HEK293 (cell line): ENCODE results near the gene ANGPTL8.

Experiments
- CTCF ChIA-PET: fragments of 350-600 bp; formaldehyde crosslinking; extraction: SDS; loops from one replicate; lab custom pipeline; 2021; ENCODE audit warnings: antibody characterized with exemption; lab: Yijun Ruan, JAX
- POLR2A ChIA-PET: fragments of 300-600 bp; formaldehyde crosslinking; extraction: SDS; loops from one replicate; lab custom pipeline; 2020; ENCODE audit warnings: antibody characterized with exemption, inconsistent platforms; lab: Yijun Ruan, JAX
- H3K27ac ChIP-seq: fragments of 200-500 bp; sonication (Bioruptor generic); 2 replicates; pipeline ENCODE4 v1.5.1; 2014; ENCODE audit warnings: low read depth, low read length, control low read depth, inconsistent platforms; ENCODE audit errors: extremely low read depth
- H3K36me3 ChIP-seq, 2 experiments: fragments of 200-500 bp in 1 of 2; sonication (Bioruptor generic) in 1 of 2; 1 replicate in 1 of 2; 2 replicates in 1 of 2; pipeline ENCODE4 v1.5.1; 2014 to 2017; ENCODE audit warnings: inconsistent platforms in 2 of 2, low read length in 2 of 2; ENCODE audit not compliant: control insufficient read depth in 2 of 2, insufficient read depth in 1 of 2
- H3K4me1 ChIP-seq: fragments of 200-500 bp; sonication (Bioruptor generic); 2 replicates; pipeline ENCODE4 v1.5.1; 2014; ENCODE audit warnings: mild to moderate bottlenecking, low read length, inconsistent platforms; ENCODE audit not compliant: control insufficient read depth, insufficient read depth
- H3K4me3 ChIP-seq: 2 replicates; pipeline ENCODE4 v1.5.1; 2011; ENCODE audit warnings: low read depth, mild to moderate bottlenecking, control low read depth, low read length, moderate library complexity
- H3K9me3 ChIP-seq: fragments of 200-500 bp; sonication (Bioruptor generic); 2 replicates; pipeline ENCODE4 v1.5.1; 2014; ENCODE audit warnings: low read depth, low read length, inconsistent platforms; ENCODE audit not compliant: control insufficient read depth, insufficient read depth
- HOXC10 ChIP-seq: sonication (generic); formaldehyde crosslinking; IDR thresholded peaks from 2 replicates; pipeline ENCODE4 v1.8.1; 2023; ENCODE audit warnings: mild to moderate bottlenecking, missing genetic modification reagents
- HOXD13 ChIP-seq: sonication (generic); formaldehyde crosslinking; IDR thresholded peaks from 2 replicates; pipeline ENCODE4 v1.8.0; 2022; ENCODE audit warnings: missing genetic modification reagents, borderline replicate concordance
- KLF7 ChIP-seq: fragments of 450-650 bp; formaldehyde crosslinking; IDR thresholded peaks from 2 replicates; pipeline ENCODE4 v1.5.1; 2016; ENCODE audit warnings: missing biosample characterization, missing genetic modification characterization, borderline replicate concordance
- ZNF10 ChIP-seq: fragments of 450-650 bp; formaldehyde crosslinking; IDR thresholded peaks from 2 replicates; pipeline ENCODE4 v1.5.1; 2017; ENCODE audit warnings: missing biosample characterization, missing genetic modification characterization
- ZNF121 ChIP-seq: fragments of 450-650 bp; formaldehyde crosslinking; IDR thresholded peaks from 2 replicates; pipeline ENCODE4 v1.5.1; 2016; ENCODE audit warnings: missing biosample characterization, missing genetic modification characterization
- ZNF146 ChIP-seq: fragments of 450-650 bp; formaldehyde crosslinking; IDR thresholded peaks from 2 replicates; pipeline ENCODE4 v1.5.1; 2016; ENCODE audit warnings: missing biosample characterization, missing genetic modification characterization
- ZNF169 ChIP-seq: fragments of 450-650 bp; formaldehyde crosslinking; IDR thresholded peaks from 2 replicates; pipeline ENCODE4 v1.5.1; 2016; ENCODE audit warnings: missing biosample characterization, missing genetic modification characterization
- ZNF211 ChIP-seq: fragments of 450-650 bp; formaldehyde crosslinking; IDR thresholded peaks from 2 replicates; pipeline ENCODE4 v1.5.1; 2016; ENCODE audit warnings: low read depth, missing biosample characterization, missing genetic modification characterization
- ZNF274 ChIP-seq, 2 experiments: fragments of 200-500 bp in 1 of 2; fragments of 450-650 bp in 1 of 2; sonication (Bioruptor generic) in 1 of 2; formaldehyde crosslinking in 1 of 2; IDR thresholded peaks; 2 replicates each; pipeline versions ENCODE4 v1.5.1 to v1.6.1; 2014 to 2016; ENCODE audit warnings: borderline replicate concordance in 1 of 2, inconsistent platforms in 1 of 2, low read length in 1 of 2, missing biosample characterization in 1 of 2, missing genetic modification characterization in 1 of 2
- ZNF341 ChIP-seq: fragments of 450-650 bp; formaldehyde crosslinking; IDR thresholded peaks from 2 replicates; pipeline ENCODE4; 2016; ENCODE audit warnings: low read depth, missing biosample characterization, missing genetic modification characterization
- ZNF366 ChIP-seq: fragments of 450-650 bp; formaldehyde crosslinking; conservative IDR thresholded peaks from 2 replicates; pipeline ENCODE4 v1.5.1; 2016; ENCODE audit warnings: missing biosample characterization, missing genetic modification characterization
- ZNF48 ChIP-seq: fragments of 450-650 bp; formaldehyde crosslinking; IDR thresholded peaks from 2 replicates; pipeline ENCODE4 v1.5.1; 2016; ENCODE audit warnings: missing biosample characterization, missing genetic modification characterization
- ZNF510 ChIP-seq: fragments of 450-650 bp; formaldehyde crosslinking; IDR thresholded peaks from 2 replicates; pipeline ENCODE4 v1.5.1; 2018; ENCODE audit warnings: mild to moderate bottlenecking, missing genetic modification characterization, missing biosample characterization; ENCODE audit not compliant: insufficient replicate concordance
- ZNF514 ChIP-seq: fragments of 450-650 bp; formaldehyde crosslinking; IDR thresholded peaks from 2 replicates; pipeline ENCODE4 v1.5.1; 2016; ENCODE audit warnings: missing biosample characterization, missing genetic modification characterization
- ZNF558 ChIP-seq: fragments of 450-650 bp; formaldehyde crosslinking; IDR thresholded peaks from 2 replicates; pipeline ENCODE4 v1.5.1; 2016; ENCODE audit warnings: missing biosample characterization, missing genetic modification characterization
- ZNF623 ChIP-seq: fragments of 450-650 bp; formaldehyde crosslinking; IDR thresholded peaks from 2 replicates; pipeline ENCODE4 v1.5.1; 2016; ENCODE audit warnings: missing biosample characterization, missing genetic modification characterization
- ZNF677 ChIP-seq: fragments of 450-650 bp; IDR thresholded peaks from 2 replicates; pipeline ENCODE4 v1.5.0; 2018; ENCODE audit warnings: missing biosample characterization, mild to moderate bottlenecking, missing genetic modification characterization, moderate library complexity
- ZNF768 ChIP-seq: fragments of 450-650 bp; formaldehyde crosslinking; IDR thresholded peaks from 2 replicates; pipeline ENCODE4 v1.5.1; 2018; ENCODE audit warnings: missing biosample characterization, mild to moderate bottlenecking, missing genetic modification characterization
- ZNF792 ChIP-seq: fragments of 450-650 bp; formaldehyde crosslinking; IDR thresholded peaks from 2 replicates; pipeline ENCODE4 v1.5.1; 2016; ENCODE audit warnings: missing biosample characterization, missing genetic modification characterization
- TF ChIP-seq, protein P1 (sequence below): fragments of 450-650 bp; formaldehyde crosslinking; IDR thresholded peaks from 2 replicates; pipeline ENCODE4 v1.5.1; 2016; ENCODE audit warnings: missing biosample characterization, missing genetic modification characterization
- TF ChIP-seq, protein P2 (sequence below): fragments of 450-650 bp; formaldehyde crosslinking; IDR thresholded peaks from 2 replicates; pipeline ENCODE4 v1.5.1; 2016; ENCODE audit warnings: missing biosample characterization, missing genetic modification characterization
- TF ChIP-seq, protein P3 (sequence below): fragments of 450-650 bp; formaldehyde crosslinking; IDR thresholded peaks from 2 replicates; pipeline ENCODE4 v1.5.1; 2017; ENCODE audit warnings: missing biosample characterization, missing genetic modification characterization

Gene ANGPTL8

DNA sequence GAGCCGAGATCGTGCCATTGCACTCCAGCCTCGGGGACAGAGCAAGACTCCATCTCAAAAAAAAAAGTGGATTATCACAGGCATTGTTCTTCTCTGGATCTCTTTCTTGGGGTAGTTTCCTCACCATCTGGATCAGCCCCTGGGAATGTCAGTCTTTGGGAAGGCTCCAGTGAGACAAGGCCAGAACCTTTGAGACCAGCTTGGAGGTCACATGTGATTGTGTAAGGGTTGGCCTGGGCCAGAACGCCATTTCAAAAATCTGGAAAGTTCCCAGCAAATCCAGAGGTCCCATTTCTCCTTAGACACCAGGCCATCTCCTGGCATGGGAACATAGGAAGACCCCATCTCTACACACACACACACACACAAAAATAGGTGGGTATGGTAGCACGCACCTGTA lies 14.2 kb upstream of the ANGPTL8 start:
- H3K4me1 ChIP-seq = no peaks in the 10 kb centered on the region
- ChIA-PET CTCF (interaction anchor here (1.1 kb wide), 1 partner anchor 17 kb away, joined by 4 read pairs; no protein-coding TSS in a partner anchor), POLR2A (no interaction called here)
- no peak overlapping the region for H3K4me3 ChIP-seq
- H3K36me3 ChIP-seq = peaks cover 0 to 24% of the 10 kb centered on the region in 2 experiments; a peak in 1 of 3 replicates
- no peak for TF ChIP-seq ZNF514 (tag by site-specific recombination)
- no peak for TF ChIP-seq ZNF792 (tag by site-specific recombination)
- TF ChIP-seq HOXD13 (CRISPR knock-in tag) = no peak
- TF ChIP-seq HOXC10 = no peak
- TF ChIP-seq KLF7 (tag by site-specific recombination) = no peak
- no peak for TF ChIP-seq ZNF366 (tag by site-specific recombination)
- TF ChIP-seq ZNF768 (tag by site-specific recombination) = no peak
- TF ChIP-seq, protein P1, sequence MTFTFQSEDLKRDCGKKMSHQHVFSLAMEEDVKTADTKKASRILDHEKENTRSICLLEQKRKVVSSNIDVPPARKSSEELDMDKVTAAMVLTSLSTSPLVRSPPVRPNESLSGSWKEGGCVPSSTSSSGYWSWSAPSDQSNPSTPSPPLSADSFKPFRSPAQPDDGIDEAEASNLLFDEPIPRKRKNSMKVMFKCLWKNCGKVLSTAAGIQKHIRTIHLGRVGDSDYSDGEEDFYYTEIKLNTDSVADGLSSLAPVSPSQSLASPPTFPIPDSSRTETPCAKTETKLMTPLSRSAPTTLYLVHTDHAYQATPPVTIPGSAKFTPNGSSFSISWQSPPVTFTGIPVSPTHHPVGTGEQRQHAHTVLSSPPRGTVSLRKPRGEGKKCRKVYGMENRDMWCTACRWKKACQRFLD (tag by site-specific recombination) = no peak
- no peak for TF ChIP-seq ZNF211 (tag by site-specific recombination)
- TF ChIP-seq ZNF558 = no peak
- no peak for TF ChIP-seq ZNF169 (tag by site-specific recombination)
- no peak for TF ChIP-seq ZNF10 (tag by site-specific recombination)
- no peak for TF ChIP-seq ZNF510
- TF ChIP-seq ZNF48 (tag by site-specific recombination) = no peak
- TF ChIP-seq ZNF677 (tag by site-specific recombination) = no peak
- H3K9me3 ChIP-seq = no peaks in the 10 kb centered on the region
- H3K27ac ChIP-seq = no peak overlapping the region

DNA sequence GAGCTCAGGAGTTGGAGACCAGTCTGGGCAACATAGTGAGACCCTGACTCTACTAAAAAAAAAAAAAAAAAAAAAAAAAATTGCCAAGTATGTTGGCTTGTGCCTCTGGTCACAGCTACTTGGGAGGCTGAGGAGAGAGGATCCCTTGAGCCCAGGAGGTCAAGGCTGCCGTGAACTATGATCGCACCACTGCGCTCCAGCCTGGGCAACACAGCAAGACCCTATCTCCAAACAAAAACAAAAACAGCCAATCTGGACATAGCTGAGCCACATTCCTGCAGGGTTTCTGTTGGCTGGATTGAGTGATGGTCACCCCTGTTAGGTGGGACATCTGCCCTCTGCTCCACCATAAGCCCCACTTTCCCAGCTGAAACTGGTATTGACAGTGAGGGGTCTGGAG lies 13.6 kb upstream of the ANGPTL8 start:
- CTCF ChIA-PET = interaction anchor here (0.5 to 1.8 kb wide), 4 partner anchors 16 to 361 kb away, joined by 3 to 5 read pairs (median 4); no protein-coding TSS in a partner anchor
- TF ChIP-seq ZNF121 (tag by site-specific recombination) = peak; percentile 83
- TF ChIP-seq, protein P2, sequence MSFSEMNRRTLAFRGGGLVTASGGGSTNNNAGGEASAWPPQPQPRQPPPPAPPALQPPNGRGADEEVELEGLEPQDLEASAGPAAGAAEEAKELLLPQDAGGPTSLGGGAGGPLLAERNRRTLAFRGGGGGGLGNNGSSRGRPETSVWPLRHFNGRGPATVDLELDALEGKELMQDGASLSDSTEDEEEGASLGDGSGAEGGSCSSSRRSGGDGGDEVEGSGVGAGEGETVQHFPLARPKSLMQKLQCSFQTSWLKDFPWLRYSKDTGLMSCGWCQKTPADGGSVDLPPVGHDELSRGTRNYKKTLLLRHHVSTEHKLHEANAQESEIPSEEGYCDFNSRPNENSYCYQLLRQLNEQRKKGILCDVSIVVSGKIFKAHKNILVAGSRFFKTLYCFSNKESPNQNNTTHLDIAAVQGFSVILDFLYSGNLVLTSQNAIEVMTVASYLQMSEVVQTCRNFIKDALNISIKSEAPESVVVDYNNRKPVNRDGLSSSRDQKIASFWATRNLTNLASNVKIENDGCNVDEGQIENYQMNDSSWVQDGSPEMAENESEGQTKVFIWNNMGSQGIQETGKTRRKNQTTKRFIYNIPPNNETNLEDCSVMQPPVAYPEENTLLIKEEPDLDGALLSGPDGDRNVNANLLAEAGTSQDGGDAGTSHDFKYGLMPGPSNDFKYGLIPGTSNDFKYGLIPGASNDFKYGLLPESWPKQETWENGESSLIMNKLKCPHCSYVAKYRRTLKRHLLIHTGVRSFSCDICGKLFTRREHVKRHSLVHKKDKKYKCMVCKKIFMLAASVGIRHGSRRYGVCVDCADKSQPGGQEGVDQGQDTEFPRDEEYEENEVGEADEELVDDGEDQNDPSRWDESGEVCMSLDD (tag by site-specific recombination) = no peak
- Histone ChIP-seq H3K9me3 (no peaks in the 10 kb centered on the region), H3K27ac (no peak overlapping the region), H3K4me3 (no peak overlapping the region), H3K36me3 (peaks cover 0 to 24% of the 10 kb centered on the region in 2 experiments; a peak in 1 of 3 replicates), H3K4me1 (no peaks in the 10 kb centered on the region)
- POLR2A ChIA-PET = no interaction called here

DNA sequence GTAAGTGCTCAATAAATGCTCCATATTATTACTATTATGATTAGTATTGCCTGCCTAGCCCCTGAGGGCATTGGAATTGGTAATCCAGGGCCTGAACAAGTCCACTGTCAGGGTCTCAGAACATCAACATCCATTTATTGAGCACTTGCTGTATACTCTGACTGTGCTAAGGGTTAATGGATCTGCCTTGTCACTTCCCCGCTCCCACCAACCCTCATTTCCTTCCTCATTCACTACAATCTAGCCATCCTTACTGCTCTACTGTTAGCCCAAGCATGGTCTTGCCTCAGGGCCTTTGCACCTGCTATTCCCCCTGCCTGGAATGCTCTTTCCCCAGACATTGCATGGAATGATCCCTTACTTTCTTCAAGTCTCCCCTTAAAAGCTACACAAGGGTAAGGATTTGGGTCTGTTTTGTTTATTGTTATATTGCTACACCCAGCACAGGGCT lies 12.7 kb upstream of the ANGPTL8 start:
- POLR2A ChIA-PET = no interaction called here
- Histone ChIP-seq H3K27ac (no peak overlapping the region), H3K9me3 (no peaks in the 10 kb centered on the region), H3K4me3 (no peak overlapping the region), H3K4me1 (no peaks in the 10 kb centered on the region), H3K36me3 (peaks cover 0 to 18% of the 10 kb centered on the region in 2 experiments; a peak in 1 of 3 replicates)
- TF ChIP-seq ZNF274 (IDR thresholded peaks at IDR 0.05; ENCODE audit: low read length) (no peak), ZNF274 (tag by site-specific recombination; IDR thresholded peaks at IDR 0.05; ENCODE audit: borderline replicate concordance) (no peak), ZNF623 (tag by site-specific recombination) (peak; percentile 98), ZNF792 (tag by site-specific recombination) (peak; percentile 99), ZNF341 (no peak), ZNF146 (no peak)
- TF ChIP-seq, protein P3, sequence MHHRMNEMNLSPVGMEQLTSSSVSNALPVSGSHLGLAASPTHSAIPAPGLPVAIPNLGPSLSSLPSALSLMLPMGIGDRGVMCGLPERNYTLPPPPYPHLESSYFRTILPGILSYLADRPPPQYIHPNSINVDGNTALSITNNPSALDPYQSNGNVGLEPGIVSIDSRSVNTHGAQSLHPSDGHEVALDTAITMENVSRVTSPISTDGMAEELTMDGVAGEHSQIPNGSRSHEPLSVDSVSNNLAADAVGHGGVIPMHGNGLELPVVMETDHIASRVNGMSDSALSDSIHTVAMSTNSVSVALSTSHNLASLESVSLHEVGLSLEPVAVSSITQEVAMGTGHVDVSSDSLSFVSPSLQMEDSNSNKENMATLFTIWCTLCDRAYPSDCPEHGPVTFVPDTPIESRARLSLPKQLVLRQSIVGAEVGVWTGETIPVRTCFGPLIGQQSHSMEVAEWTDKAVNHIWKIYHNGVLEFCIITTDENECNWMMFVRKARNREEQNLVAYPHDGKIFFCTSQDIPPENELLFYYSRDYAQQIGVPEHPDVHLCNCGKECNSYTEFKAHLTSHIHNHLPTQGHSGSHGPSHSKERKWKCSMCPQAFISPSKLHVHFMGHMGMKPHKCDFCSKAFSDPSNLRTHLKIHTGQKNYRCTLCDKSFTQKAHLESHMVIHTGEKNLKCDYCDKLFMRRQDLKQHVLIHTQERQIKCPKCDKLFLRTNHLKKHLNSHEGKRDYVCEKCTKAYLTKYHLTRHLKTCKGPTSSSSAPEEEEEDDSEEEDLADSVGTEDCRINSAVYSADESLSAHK (tag by site-specific recombination) = no peak
- CTCF ChIA-PET = interaction anchor here (0.7 to 1.8 kb wide), 4 partner anchors 17 to 1205 kb away, joined by 3 to 5 read pairs (median 5); no protein-coding TSS in a partner anchor
